ENCODE results near the gene ASF1A. TPM values are rescaled to one million over a fixed set of nuclear protein-coding genes. Genes with fewer than 3 reads are reported as not detected.

ASF1A gene
- total RNA-seq, 1 donor from 2014 or later, result 24.9 TPM

DNA sequence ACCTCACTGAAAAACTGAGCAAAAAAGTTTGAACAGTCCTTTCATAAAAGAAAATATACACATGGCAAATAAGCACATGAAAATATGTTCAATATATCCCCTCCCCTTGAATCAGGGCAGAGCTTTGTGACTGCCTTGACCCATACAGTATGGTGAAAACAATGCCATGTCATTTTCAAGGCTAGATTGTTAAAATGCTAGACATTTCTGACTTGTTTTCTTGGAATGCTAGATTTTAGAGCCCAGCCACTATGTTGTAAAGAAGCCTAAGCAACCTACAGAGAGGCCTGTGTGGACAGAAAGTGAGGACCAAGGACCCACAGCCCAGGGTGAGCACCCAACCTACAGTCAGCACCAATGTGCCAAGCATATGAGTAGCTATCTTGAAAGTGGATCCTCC, 17.1 kb upstream of the ASF1A start:
- TF ChIP-seq, protein P1, sequence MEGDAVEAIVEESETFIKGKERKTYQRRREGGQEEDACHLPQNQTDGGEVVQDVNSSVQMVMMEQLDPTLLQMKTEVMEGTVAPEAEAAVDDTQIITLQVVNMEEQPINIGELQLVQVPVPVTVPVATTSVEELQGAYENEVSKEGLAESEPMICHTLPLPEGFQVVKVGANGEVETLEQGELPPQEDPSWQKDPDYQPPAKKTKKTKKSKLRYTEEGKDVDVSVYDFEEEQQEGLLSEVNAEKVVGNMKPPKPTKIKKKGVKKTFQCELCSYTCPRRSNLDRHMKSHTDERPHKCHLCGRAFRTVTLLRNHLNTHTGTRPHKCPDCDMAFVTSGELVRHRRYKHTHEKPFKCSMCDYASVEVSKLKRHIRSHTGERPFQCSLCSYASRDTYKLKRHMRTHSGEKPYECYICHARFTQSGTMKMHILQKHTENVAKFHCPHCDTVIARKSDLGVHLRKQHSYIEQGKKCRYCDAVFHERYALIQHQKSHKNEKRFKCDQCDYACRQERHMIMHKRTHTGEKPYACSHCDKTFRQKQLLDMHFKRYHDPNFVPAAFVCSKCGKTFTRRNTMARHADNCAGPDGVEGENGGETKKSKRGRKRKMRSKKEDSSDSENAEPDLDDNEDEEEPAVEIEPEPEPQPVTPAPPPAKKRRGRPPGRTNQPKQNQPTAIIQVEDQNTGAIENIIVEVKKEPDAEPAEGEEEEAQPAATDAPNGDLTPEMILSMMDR (IDR thresholded peaks at IDR 0.05), result no peak
- H3K36me3 Mint-ChIP-seq (ENCODE audit: unreplicated experiment), result no peaks in the 10 kb centered on the region
- no peak for DNase-seq (ENCODE audit: extremely low spot score, unreplicated experiment)
- peak overlapping the region; percentile 32 for H3K27ac Mint-ChIP-seq (ENCODE audit: unreplicated experiment)
- no peak overlapping the region for H3K4me3 Mint-ChIP-seq (ENCODE audit: unreplicated experiment)
- H3K9me3 Mint-ChIP-seq (ENCODE audit: unreplicated experiment), result no peaks in the 10 kb centered on the region
- H3K27me3 Mint-ChIP-seq (ENCODE audit: unreplicated experiment), result no peaks in the 10 kb centered on the region
- peaks cover 23% of the 10 kb centered on the region for H3K4me1 Mint-ChIP-seq (ENCODE audit: unreplicated experiment)

DNA sequence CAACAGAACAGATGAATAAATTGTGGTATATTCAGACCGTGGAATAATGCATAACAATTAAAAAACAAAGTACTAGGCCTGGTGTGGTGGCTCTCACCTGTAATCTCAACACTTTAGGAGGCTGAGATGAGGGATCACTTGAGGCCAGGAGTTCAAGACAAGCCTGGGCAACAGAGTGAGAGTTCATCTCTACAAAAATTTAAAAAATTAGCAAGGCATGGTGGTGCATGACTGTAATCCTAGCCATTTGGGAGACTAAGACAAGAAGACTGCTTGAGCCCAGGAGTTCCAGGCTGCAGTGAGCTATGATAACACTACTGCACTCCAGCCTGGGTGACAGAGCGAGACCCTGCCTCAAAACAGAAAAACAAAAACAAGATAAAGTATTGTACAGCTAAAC, 16.1 kb upstream of the ASF1A start:
- no peaks in the 10 kb centered on the region for H3K27me3 Mint-ChIP-seq (ENCODE audit: unreplicated experiment)
- no peak overlapping the region for H3K27ac Mint-ChIP-seq (ENCODE audit: unreplicated experiment)
- TF ChIP-seq, protein P1 (IDR thresholded peaks at IDR 0.05), result no peak
- H3K4me1 Mint-ChIP-seq (ENCODE audit: unreplicated experiment), result peaks cover 23% of the 10 kb centered on the region
- H3K9me3 Mint-ChIP-seq (ENCODE audit: unreplicated experiment), result no peaks in the 10 kb centered on the region
- H3K4me3 Mint-ChIP-seq (ENCODE audit: unreplicated experiment), result no peak overlapping the region
- no peaks in the 10 kb centered on the region for H3K36me3 Mint-ChIP-seq (ENCODE audit: unreplicated experiment)
- no peak for DNase-seq (ENCODE audit: extremely low spot score, unreplicated experiment)

DNA sequence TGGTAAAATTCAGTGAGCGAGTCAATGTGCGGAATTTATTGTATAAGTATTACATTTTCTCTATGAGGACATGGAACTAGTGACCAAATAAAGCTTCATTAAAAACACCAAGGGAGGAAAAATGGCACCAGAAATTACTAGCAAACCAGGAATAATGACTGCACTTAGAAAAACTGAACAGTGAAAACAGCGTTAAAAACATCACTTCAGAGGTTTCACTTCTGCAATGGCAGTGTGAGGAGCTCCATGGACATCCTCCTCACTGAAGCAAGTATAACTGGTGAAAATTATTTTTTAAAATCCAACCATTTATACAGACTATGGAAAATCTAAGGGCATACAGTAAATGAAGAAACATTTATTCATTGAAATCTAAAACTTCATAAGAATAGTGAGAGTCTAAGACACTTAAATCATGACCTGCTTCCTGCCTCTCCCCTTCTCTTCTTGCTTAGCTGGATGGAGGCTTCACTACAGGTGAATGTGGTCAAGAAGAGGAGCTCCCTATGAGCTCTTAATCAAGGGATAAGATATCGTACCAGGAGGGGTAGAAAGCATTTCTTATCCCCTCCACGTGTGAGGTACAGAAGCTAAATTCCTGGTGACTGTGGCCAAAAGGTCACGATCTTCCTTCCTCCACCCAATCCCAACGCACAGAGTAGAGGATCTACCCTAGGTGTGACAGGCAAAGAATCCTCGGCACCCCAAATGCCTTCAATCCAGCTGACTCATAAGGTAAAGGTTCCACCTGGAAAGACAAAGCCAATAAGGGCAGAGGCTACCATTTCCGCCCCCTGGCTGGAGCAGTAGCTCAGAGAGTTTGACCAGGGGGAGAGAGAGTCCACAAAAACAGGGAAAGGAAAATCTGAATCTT, 12.3 kb upstream of the ASF1A start:
- Mint-ChIP-seq H3K4me1 (ENCODE audit: unreplicated experiment) (peaks cover 14% of the 10 kb centered on the region), H3K9me3 (ENCODE audit: unreplicated experiment) (no peaks in the 10 kb centered on the region), H3K4me3 (ENCODE audit: unreplicated experiment) (no peak overlapping the region), H3K27me3 (ENCODE audit: unreplicated experiment) (no peaks in the 10 kb centered on the region), H3K27ac (ENCODE audit: unreplicated experiment) (no peak overlapping the region), H3K36me3 (ENCODE audit: unreplicated experiment) (no peaks in the 10 kb centered on the region)
- TF ChIP-seq, protein P1 (IDR thresholded peaks at IDR 0.05), result no peak
- DNase-seq (ENCODE audit: extremely low spot score, unreplicated experiment), result no peak

DNA sequence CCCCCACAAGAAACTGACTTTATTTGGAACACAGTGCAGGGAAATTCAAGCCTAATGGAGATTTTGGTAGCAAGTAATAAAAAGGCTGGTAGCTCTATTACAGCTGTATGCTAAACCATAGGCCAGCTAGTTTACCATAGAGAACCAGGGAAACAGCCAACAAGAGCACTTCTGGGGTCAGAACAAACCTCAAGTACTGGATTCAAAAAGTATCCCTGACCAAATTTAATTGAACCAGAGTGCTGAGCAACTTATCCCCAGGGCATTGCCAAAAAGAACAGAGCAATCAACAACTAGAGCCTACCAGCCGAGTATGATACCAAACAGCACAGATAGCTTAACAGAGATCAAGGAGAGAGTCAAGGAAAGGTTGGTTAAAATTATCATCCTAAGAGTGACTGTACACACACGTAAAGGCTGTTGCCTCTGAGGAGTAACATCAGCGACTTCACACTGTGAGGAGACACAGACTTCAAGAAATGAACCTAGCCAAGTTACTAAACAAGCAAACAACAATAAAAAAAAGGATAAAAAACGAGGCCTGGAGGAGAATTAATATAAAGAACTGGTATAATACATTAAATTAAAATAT, 11.5 kb upstream of the ASF1A start:
- no peaks in the 10 kb centered on the region for H3K27me3 Mint-ChIP-seq (ENCODE audit: unreplicated experiment)
- TF ChIP-seq, protein P1 (IDR thresholded peaks at IDR 0.05), result no peak
- no peak for DNase-seq (ENCODE audit: extremely low spot score, unreplicated experiment)
- no peaks in the 10 kb centered on the region for H3K9me3 Mint-ChIP-seq (ENCODE audit: unreplicated experiment)
- H3K4me1 Mint-ChIP-seq (ENCODE audit: unreplicated experiment), result peaks cover 8% of the 10 kb centered on the region
- H3K27ac Mint-ChIP-seq (ENCODE audit: unreplicated experiment), result no peak overlapping the region
- no peak overlapping the region for H3K4me3 Mint-ChIP-seq (ENCODE audit: unreplicated experiment)
- H3K36me3 Mint-ChIP-seq (ENCODE audit: unreplicated experiment), result no peaks in the 10 kb centered on the region

DNA sequence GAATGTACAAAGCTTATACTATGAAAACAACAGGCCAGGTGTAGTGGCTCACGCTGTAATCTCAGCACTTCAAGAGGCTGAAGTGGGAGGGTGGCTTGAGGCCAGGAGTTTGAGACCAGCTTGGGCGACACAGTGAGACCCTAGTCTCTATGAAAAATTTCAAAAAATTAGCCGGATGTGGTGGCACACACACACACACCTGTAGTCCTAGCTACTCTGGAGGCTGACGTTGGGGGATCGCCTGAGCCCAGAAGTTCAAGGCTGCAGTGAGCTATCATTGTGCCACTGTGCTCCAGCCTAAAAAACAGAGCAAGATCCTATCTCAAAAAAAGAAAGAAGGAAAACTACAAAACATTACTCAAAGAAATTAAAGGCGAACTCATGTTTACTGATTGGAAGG, 7.3 kb upstream of the ASF1A start:
- Mint-ChIP-seq H3K4me1 (ENCODE audit: unreplicated experiment) (peaks cover under 1% of the 10 kb centered on the region), H3K9me3 (ENCODE audit: unreplicated experiment) (no peaks in the 10 kb centered on the region), H3K36me3 (ENCODE audit: unreplicated experiment) (peaks cover 4% of the 10 kb centered on the region), H3K27ac (ENCODE audit: unreplicated experiment) (no peak overlapping the region), H3K4me3 (ENCODE audit: unreplicated experiment) (no peak overlapping the region), H3K27me3 (ENCODE audit: unreplicated experiment) (no peaks in the 10 kb centered on the region)
- DNase-seq (ENCODE audit: extremely low spot score, unreplicated experiment), result no peak
- TF ChIP-seq, protein P1 (IDR thresholded peaks at IDR 0.05), result no peak

Measured in osteocyte (in vitro differentiated cells).